Mammary epithelial cell (primary cell): ENCODE data around the gene FSHR.

Experiments
- CTCF ChIP-seq, 2 donors: IDR thresholded peaks in 1 of 2; conservative IDR thresholded peaks in 1 of 2; 2 replicates each; pipeline ENCODE4 v1.5.1; 2011 to 2012; ENCODE audit warnings: inconsistent platforms in 2 of 2, low read length in 2 of 2, mild to moderate bottlenecking in 2 of 2, control low read depth in 1 of 2, low read depth in 1 of 2; ENCODE audit not compliant: insufficient read depth in 1 of 2; ENCODE audit errors: extremely low read depth in 1 of 2
- EZH2 ChIP-seq: IDR thresholded peaks from 2 replicates; pipeline ENCODE4 v1.6.1; 2012; ENCODE audit warnings: low read length, inconsistent platforms, borderline replicate concordance

DNA sequence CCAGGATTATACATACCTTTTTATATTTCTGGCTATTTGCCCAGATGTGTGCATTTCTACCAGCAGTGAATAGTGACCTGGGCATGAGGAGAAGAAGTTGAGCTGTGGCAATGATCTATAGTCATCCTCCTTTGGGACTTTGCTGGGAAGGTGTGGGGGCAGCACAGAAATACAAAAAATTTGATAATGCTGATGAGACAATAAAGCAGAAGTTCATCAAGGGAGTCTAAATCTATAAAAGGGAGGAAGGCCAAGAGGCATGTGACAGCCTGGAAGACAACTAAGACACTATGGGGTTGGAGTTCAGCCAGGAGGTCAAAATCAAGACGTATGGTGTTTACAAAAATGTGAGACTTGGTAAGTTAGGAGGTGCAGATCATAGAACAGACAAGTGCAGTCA lies 52.2 kb downstream of the FSHR start:
- TF ChIP-seq CTCF (conservative IDR thresholded peaks at IDR 0.05 in 1 of 2, IDR thresholded peaks at IDR 0.05 in 1 of 2; ENCODE audit: extremely low read depth in 1 of 2, insufficient read depth in 1 of 2, low read depth in 1 of 2, low read length in 2 of 2) (no peak), EZH2 (no peak)
